Stomach (tissue), 4 donors: ENCODE data around the gene NCKIPSD.

Source experiments
- CTCF ChIP-seq, 7 experiments: fragments of 450-650 bp in 4 of 7; fragments of 200-600 bp in 3 of 7; sonication (generic) in 3 of 7; IDR thresholded peaks; one replicate each; pipeline ENCODE4 v1.5.1; 2016 to 2019; ENCODE audit warnings: antibody characterized with exemption in 7 of 7, control low read depth in 2 of 7, mild to moderate bottlenecking in 1 of 7
- POLR2A ChIP-seq, 4 donors: fragments of 450-650 bp; IDR thresholded peaks; one replicate each; pipeline ENCODE4 v1.6.1; 2016; ENCODE audit warnings: antibody characterized with exemption in 4 of 4, control low read depth in 2 of 4, mild to moderate bottlenecking in 1 of 4, moderate library complexity in 1 of 4

GRCh38 chr3:48684054-48684349, 1.7 kb downstream of the NCKIPSD start:
- TF ChIP-seq CTCF (IDR thresholded peaks at IDR 0.05) (no peak), POLR2A (IDR thresholded peaks at IDR 0.05) (no peak)
